ENCODE data around the gene CHRM4.
"Not testable (repeated sequence)": the region's sequence is repeated elsewhere in the genome, so short reads cannot be mapped to it uniquely, and the experiment has no call there.

CHRM4 gene

GRCh38 chr11:46381819-46382645 lies 9.5 kb downstream of the CHRM4 start:
- peak overlapping the region; percentile 26 for H3K4me3 ChIP-seq (ENCODE audit: low read depth, low read length)
- no peaks in the 10 kb centered on the region for H3K36me3 ChIP-seq (ENCODE audit: control insufficient read depth, insufficient read depth, low read length)
- H3K9me3 ChIP-seq (ENCODE audit: control insufficient read depth, low read length) = no peaks in the 10 kb centered on the region
- H3K79me2 ChIP-seq = no peaks in the 10 kb centered on the region
- TF ChIP-seq, protein P1, sequence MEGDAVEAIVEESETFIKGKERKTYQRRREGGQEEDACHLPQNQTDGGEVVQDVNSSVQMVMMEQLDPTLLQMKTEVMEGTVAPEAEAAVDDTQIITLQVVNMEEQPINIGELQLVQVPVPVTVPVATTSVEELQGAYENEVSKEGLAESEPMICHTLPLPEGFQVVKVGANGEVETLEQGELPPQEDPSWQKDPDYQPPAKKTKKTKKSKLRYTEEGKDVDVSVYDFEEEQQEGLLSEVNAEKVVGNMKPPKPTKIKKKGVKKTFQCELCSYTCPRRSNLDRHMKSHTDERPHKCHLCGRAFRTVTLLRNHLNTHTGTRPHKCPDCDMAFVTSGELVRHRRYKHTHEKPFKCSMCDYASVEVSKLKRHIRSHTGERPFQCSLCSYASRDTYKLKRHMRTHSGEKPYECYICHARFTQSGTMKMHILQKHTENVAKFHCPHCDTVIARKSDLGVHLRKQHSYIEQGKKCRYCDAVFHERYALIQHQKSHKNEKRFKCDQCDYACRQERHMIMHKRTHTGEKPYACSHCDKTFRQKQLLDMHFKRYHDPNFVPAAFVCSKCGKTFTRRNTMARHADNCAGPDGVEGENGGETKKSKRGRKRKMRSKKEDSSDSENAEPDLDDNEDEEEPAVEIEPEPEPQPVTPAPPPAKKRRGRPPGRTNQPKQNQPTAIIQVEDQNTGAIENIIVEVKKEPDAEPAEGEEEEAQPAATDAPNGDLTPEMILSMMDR (IDR thresholded peaks at IDR 0.05) = no peak
- H3K9ac ChIP-seq = no peak overlapping the region
- peak overlapping the region; percentile 46 for H2AFZ ChIP-seq
- H3K27ac ChIP-seq = no peak overlapping the region
- H3K27me3 ChIP-seq (ENCODE audit: control insufficient read depth, insufficient read depth, low read length) = no peaks in the 10 kb centered on the region
- H3K4me2 ChIP-seq (ENCODE audit: low read length) = peak overlapping the region; percentile 75
- H3K4me1 ChIP-seq = no peaks in the 10 kb centered on the region

- H3K79me2 ChIP-seq = no peaks in the 10 kb centered on the region
- H2AFZ ChIP-seq = peak within 1 kb of the TSS; percentile 75
- H3K9ac ChIP-seq = no peak within 1 kb of the TSS
- H3K36me3 ChIP-seq (ENCODE audit: control insufficient read depth, insufficient read depth, low read length) = no peaks in the 10 kb centered on the region
- TF ChIP-seq, protein P1 (IDR thresholded peaks at IDR 0.05) = no peak
- H3K4me3 ChIP-seq (ENCODE audit: low read depth, low read length) = peak within 1 kb of the TSS; percentile 50
- no peaks in the 10 kb centered on the region for H3K27me3 ChIP-seq (ENCODE audit: control insufficient read depth, insufficient read depth, low read length)
- H3K27ac ChIP-seq = peak within 1 kb of the TSS; percentile 36
- no peaks in the 10 kb centered on the region for H3K9me3 ChIP-seq (ENCODE audit: control insufficient read depth, low read length)
- H3K4me1 ChIP-seq = no peaks in the 10 kb centered on the region
- peak within 1 kb of the TSS; percentile 78 for H3K4me2 ChIP-seq (ENCODE audit: low read length)
Measured at GRCh38 chr11:46381048-46381818, 10.3 kb downstream of the CHRM4 start, which contains the start of gene MDK. Gene MDK (plus strand): TSS chr11:46381669. CDS start chr11:46382058, 389 bp downstream.

- no peak overlapping the region for H3K9ac ChIP-seq
- H2AFZ ChIP-seq = peak overlapping the region; percentile 75
- no peaks in the 10 kb centered on the region for H3K36me3 ChIP-seq (ENCODE audit: control insufficient read depth, insufficient read depth, low read length)
- H3K4me1 ChIP-seq = no peaks in the 10 kb centered on the region
- no peaks in the 10 kb centered on the region for H3K9me3 ChIP-seq (ENCODE audit: control insufficient read depth, low read length)
- H3K79me2 ChIP-seq = no peaks in the 10 kb centered on the region
- H3K27me3 ChIP-seq (ENCODE audit: control insufficient read depth, insufficient read depth, low read length) = no peaks in the 10 kb centered on the region
- H3K4me3 ChIP-seq (ENCODE audit: low read depth, low read length) = peak overlapping the region; percentile 50
- peak overlapping the region; percentile 36 for H3K27ac ChIP-seq
- H3K4me2 ChIP-seq (ENCODE audit: low read length) = peak overlapping the region; percentile 78
- TF ChIP-seq, protein P1 (IDR thresholded peaks at IDR 0.05) = no peak
Measured at GRCh38 chr11:46380340-46381047, 11.1 kb downstream of the CHRM4 start.

GRCh38 chr11:46379482-46380293 lies 11.9 kb downstream of the CHRM4 start:
- H2AFZ ChIP-seq; H3K9me3 ChIP-seq (ENCODE audit: control insufficient read depth, low read length); H3K79me2 ChIP-seq; H3K9ac ChIP-seq; H3K4me2 ChIP-seq (ENCODE audit: low read length); H3K4me3 ChIP-seq (ENCODE audit: low read depth, low read length); H3K36me3 ChIP-seq (ENCODE audit: control insufficient read depth, insufficient read depth, low read length); H3K27me3 ChIP-seq (ENCODE audit: control insufficient read depth, insufficient read depth, low read length); H3K4me1 ChIP-seq: not testable (repeated sequence)
- H3K27ac ChIP-seq = peak overlapping the region; percentile 4
